ENCODE results near the gene CD8B2. TPM values are rescaled to one million over a fixed set of nuclear protein-coding genes. Genes with fewer than 3 reads are reported as not detected.
A peak's percentile ranks its signal among the peaks of the same experiment; 100 is the strongest.
"Not testable (repeated sequence)": the region's sequence is repeated elsewhere in the genome, so short reads cannot be mapped to it uniquely, and the experiment has no call there.

Gene CD8B2
- total and polyA plus RNA-seq, 9 of the 15 experiments (the other 6 are each of a cell fraction or from before 2014, with no cell fraction given) = 0.03 TPM; not detected in 8

- H3K36me3 ChIP-seq (ENCODE audit: control insufficient read depth, insufficient read depth, low read length); in situ Hi-C loops (cut with MboI); FAIRE-seq; H3K9me1 ChIP-seq (ENCODE audit: control insufficient read depth, insufficient read depth, low read length); H3K27ac ChIP-seq (ENCODE audit: extremely low read depth, low read depth, low read length); H2AFZ ChIP-seq (ENCODE audit: low read depth, low read length); H3K4me1 ChIP-seq (replicated peaks in 1 of 2; ENCODE audit: control insufficient read depth in 2 of 2, insufficient read depth in 2 of 2, low read length in 2 of 2); H3K27me3 ChIP-seq (ENCODE audit: control insufficient read depth in 2 of 2, insufficient read depth in 2 of 2, low read length in 2 of 2); CTCF ChIA-PET (ENCODE audit: low intra/inter-chr PET ratio); H3K4me2 ChIP-seq (ENCODE audit: insufficient read depth, low read length); H3K9ac ChIP-seq (ENCODE audit: insufficient read depth in 1 of 2, low read depth in 2 of 2, low read length in 2 of 2); H4K20me1 ChIP-seq (replicated peaks; ENCODE audit: control insufficient read depth, insufficient read depth, low read length); H3K9me3 ChIP-seq (replicated peaks; ENCODE audit: control insufficient read depth, insufficient read depth, low read depth, low read length); intact Hi-C loops (cut with micrococcal nuclease); DNase-seq (ENCODE audit: extremely low read depth in 1 of 4, low spot score in 3 of 4); BruUV-seq (replicated peaks); H3K79me2 ChIP-seq (ENCODE audit: control insufficient read depth, insufficient read depth, low read length); ATAC-seq; H3K4me3 ChIP-seq; POLR2A ChIA-PET: not testable (repeated sequence)
- WGBS (ENCODE audit: insufficient coverage, low coverage, missing lambda C conversion rate) = 57% methylated on average over 30 of the region's 45 CpGs
Observed at GRCh38 chr2:106468107-106468506, 19.1 kb upstream of the CD8B2 start, which contains the start of gene RGPD3. Gene RGPD3 (minus strand): TSS chr2:106468413. CDS start chr2:106468288, 125 bp downstream.

DNA sequence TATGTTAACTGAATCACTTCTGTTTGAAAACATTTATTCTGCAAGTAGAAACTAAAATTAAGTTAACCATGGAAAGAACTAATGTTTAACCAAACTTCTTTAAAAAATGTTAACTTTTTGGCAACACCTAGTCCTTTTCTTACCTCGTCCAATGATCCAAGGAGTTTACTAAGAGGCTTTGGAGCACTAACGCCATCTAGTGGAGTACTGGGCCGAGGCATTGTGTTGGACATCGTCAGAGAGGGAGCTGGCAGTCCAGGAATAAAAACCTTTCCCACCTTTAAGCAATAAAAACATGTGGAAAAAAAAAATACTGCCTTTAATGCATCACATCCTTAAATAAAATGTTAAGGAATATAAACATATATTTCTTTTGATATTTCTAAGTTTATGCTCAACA, 16.5 kb upstream of the CD8B2 start:
- H3K4me3 ChIP-seq; H3K4me1 ChIP-seq (replicated peaks in 1 of 2; ENCODE audit: control insufficient read depth in 2 of 2, insufficient read depth in 2 of 2, low read length in 2 of 2); H3K9me3 ChIP-seq (replicated peaks; ENCODE audit: control insufficient read depth, insufficient read depth, low read depth, low read length); FAIRE-seq; H3K27me3 ChIP-seq (ENCODE audit: control insufficient read depth in 2 of 2, insufficient read depth in 2 of 2, low read length in 2 of 2); intact Hi-C loops (cut with micrococcal nuclease); POLR2A ChIA-PET; H3K9ac ChIP-seq (ENCODE audit: insufficient read depth in 1 of 2, low read depth in 2 of 2, low read length in 2 of 2); H3K79me2 ChIP-seq (ENCODE audit: control insufficient read depth, insufficient read depth, low read length); H4K20me1 ChIP-seq (replicated peaks; ENCODE audit: control insufficient read depth, insufficient read depth, low read length); H2AFZ ChIP-seq (ENCODE audit: low read depth, low read length); H3K9me1 ChIP-seq (ENCODE audit: control insufficient read depth, insufficient read depth, low read length); DNase-seq (ENCODE audit: extremely low read depth in 1 of 4, low spot score in 3 of 4); H3K4me2 ChIP-seq (ENCODE audit: insufficient read depth, low read length); H3K36me3 ChIP-seq (ENCODE audit: control insufficient read depth, insufficient read depth, low read length); CTCF ChIA-PET (ENCODE audit: low intra/inter-chr PET ratio); BruUV-seq (replicated peaks); in situ Hi-C loops (cut with MboI); H3K27ac ChIP-seq (ENCODE audit: extremely low read depth, low read depth, low read length): not testable (repeated sequence)
- TF ChIP-seq, protein P1, sequence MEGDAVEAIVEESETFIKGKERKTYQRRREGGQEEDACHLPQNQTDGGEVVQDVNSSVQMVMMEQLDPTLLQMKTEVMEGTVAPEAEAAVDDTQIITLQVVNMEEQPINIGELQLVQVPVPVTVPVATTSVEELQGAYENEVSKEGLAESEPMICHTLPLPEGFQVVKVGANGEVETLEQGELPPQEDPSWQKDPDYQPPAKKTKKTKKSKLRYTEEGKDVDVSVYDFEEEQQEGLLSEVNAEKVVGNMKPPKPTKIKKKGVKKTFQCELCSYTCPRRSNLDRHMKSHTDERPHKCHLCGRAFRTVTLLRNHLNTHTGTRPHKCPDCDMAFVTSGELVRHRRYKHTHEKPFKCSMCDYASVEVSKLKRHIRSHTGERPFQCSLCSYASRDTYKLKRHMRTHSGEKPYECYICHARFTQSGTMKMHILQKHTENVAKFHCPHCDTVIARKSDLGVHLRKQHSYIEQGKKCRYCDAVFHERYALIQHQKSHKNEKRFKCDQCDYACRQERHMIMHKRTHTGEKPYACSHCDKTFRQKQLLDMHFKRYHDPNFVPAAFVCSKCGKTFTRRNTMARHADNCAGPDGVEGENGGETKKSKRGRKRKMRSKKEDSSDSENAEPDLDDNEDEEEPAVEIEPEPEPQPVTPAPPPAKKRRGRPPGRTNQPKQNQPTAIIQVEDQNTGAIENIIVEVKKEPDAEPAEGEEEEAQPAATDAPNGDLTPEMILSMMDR (IDR thresholded peaks at IDR 0.05 in 2 of 3, conservative IDR thresholded peaks at IDR 0.05 in 1 of 3; ENCODE audit: insufficient read depth in 2 of 3, low read depth in 1 of 3, low read length in 3 of 3) = peak in 1 of 3 experiments; percentile 20; a peak in 1 of 6 replicates
- TF ChIP-seq SMC3 (conservative IDR thresholded peaks at IDR 0.05; ENCODE audit: insufficient read depth, low read depth, low read length) = 0 out of 2 replicates have a peak, but pooled peaks have one; percentile 4
- WGBS (ENCODE audit: insufficient coverage, low coverage, missing lambda C conversion rate) = 0% methylated on average over 2 of the region's 4 CpGs
- ATAC-seq = peak; percentile 85

DNA sequence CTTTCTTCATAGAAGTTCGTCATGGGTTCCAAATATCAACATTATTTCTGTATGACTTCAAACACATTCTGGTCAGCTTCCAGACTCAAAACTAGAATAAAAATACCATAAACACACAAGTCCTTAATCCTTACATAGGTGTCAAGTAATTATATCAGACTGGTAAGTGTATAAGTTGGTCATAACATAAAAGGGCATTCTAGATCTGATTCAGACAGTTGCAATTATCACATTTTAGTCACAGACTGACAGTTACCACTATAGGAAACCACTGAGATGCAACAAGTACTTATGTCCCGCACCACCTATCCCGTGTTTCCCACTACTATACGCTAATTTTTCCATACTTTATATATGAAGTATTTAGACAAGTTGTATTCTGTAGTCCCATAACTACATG, 9.5 kb upstream of the CD8B2 start:
- DNase-seq (ENCODE audit: extremely low read depth in 1 of 4, low spot score in 3 of 4); H3K79me2 ChIP-seq (ENCODE audit: control insufficient read depth, insufficient read depth, low read length); BruUV-seq (replicated peaks); H3K27ac ChIP-seq (ENCODE audit: extremely low read depth, low read depth, low read length); H4K20me1 ChIP-seq (replicated peaks; ENCODE audit: control insufficient read depth, insufficient read depth, low read length); intact Hi-C loops (cut with micrococcal nuclease); H3K4me1 ChIP-seq (replicated peaks in 1 of 2; ENCODE audit: control insufficient read depth in 2 of 2, insufficient read depth in 2 of 2, low read length in 2 of 2); H3K9me1 ChIP-seq (ENCODE audit: control insufficient read depth, insufficient read depth, low read length); FAIRE-seq; H3K36me3 ChIP-seq (ENCODE audit: control insufficient read depth, insufficient read depth, low read length); H3K9ac ChIP-seq (ENCODE audit: insufficient read depth in 1 of 2, low read depth in 2 of 2, low read length in 2 of 2); ATAC-seq; H3K4me3 ChIP-seq; in situ Hi-C loops (cut with MboI); POLR2A ChIA-PET; H3K4me2 ChIP-seq (ENCODE audit: insufficient read depth, low read length); H3K27me3 ChIP-seq (ENCODE audit: control insufficient read depth in 2 of 2, insufficient read depth in 2 of 2, low read length in 2 of 2); H2AFZ ChIP-seq (ENCODE audit: low read depth, low read length); CTCF ChIA-PET (ENCODE audit: low intra/inter-chr PET ratio); H3K9me3 ChIP-seq (replicated peaks; ENCODE audit: control insufficient read depth, insufficient read depth, low read depth, low read length): not testable (repeated sequence)
- 0% methylated on average over 1 of the region's 4 CpGs for WGBS (ENCODE audit: insufficient coverage, low coverage, missing lambda C conversion rate)

Measured in K562 (cell line).